Measurements from ENCODE around the gene SPRR2D.
"Not testable (repeated sequence)": the region's sequence is repeated elsewhere in the genome, so short reads cannot be mapped to it uniquely, and the experiment has no call there.

SPRR2D gene

DNA sequence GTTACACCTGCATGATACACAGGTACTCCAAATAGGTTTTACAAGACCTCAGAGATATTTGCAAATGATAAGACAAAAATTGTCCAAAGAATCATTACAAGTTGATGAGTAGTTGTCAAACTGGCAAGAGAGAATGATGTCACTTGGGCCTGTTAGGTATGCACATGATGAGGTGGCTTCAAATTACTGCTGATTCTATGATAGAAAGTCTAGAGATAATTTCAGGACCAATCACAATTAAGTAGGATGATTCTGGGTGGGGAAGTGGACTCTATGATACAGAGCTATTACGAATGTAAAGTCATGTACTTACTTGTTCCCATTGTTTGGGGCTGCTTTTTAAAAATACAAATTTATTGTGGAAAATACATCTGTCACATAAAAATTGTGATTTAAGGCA, 15.1 kb downstream of the SPRR2D start:
- Histone ChIP-seq H2BK12ac (ENCODE audit: low read length) (no peak overlapping the region), H3K4me3 (ENCODE audit: low read length in 2 of 2) (no peak overlapping the region), H2AFZ (ENCODE audit: low read length) (no peak overlapping the region), H3K9me3 (replicated peaks in 1 of 2; ENCODE audit: control insufficient read depth in 2 of 2, insufficient read depth in 1 of 2, low read depth in 1 of 2, low read length in 2 of 2) (no peaks in the 10 kb centered on the region), H3K79me1 (ENCODE audit: low read depth, low read length) (no peaks in the 10 kb centered on the region), H3K4me2 (ENCODE audit: insufficient read depth, low read length, poor library complexity, severe bottlenecking) (no peak overlapping the region), H3K36me3 (replicated peaks in 1 of 2; ENCODE audit: control insufficient read depth in 2 of 2, insufficient read depth in 2 of 2, low read length in 2 of 2) (no peaks in the 10 kb centered on the region), H3K18ac (ENCODE audit: low read length) (no peak overlapping the region), H3K4ac (ENCODE audit: low read length) (no peak overlapping the region), H3K27ac (replicated peaks; ENCODE audit: low read length) (no peak overlapping the region), H4K91ac (ENCODE audit: low read depth, low read length, poor library complexity) (no peak overlapping the region), H3K4me1 (ENCODE audit: control insufficient read depth in 2 of 2, insufficient read depth in 1 of 2, low read depth in 1 of 2, low read length in 2 of 2) (no peaks in the 10 kb centered on the region), H3K23ac (ENCODE audit: low read depth, low read length, poor library complexity) (no peak overlapping the region), H2BK120ac (ENCODE audit: low read depth, low read length) (no peak overlapping the region), H2AK5ac (ENCODE audit: low read depth, low read length) (no peak overlapping the region), H2BK15ac (ENCODE audit: low read length) (no peak overlapping the region), H3K14ac (ENCODE audit: low read length) (no peak overlapping the region), H3K9ac (ENCODE audit: low read depth, low read length, poor library complexity) (no peak overlapping the region), H4K8ac (ENCODE audit: low read depth, low read length) (no peak overlapping the region), H2BK5ac (ENCODE audit: low read length) (no peak overlapping the region), H3K27me3 (ENCODE audit: control insufficient read depth in 3 of 3, insufficient read depth in 3 of 3, low read depth in 1 of 3, low read length in 3 of 3) (no peaks in the 10 kb centered on the region)
- DNase-seq (ENCODE audit: low spot score), result no peak
- no CpG with 5 or more reads among the region's 1 CpG for WGBS, 2 donors (ENCODE audit: extremely low coverage in 2 of 2, insufficient read length in 2 of 2, insufficient replicate concordance in 1 of 2)

- H3K9ac ChIP-seq (ENCODE audit: low read depth, low read length, poor library complexity), result no peak overlapping the region
- H3K27ac ChIP-seq (replicated peaks; ENCODE audit: low read length), result no peak overlapping the region
- no peaks in the 10 kb centered on the region for H3K4me1 ChIP-seq (ENCODE audit: control insufficient read depth in 2 of 2, insufficient read depth in 1 of 2, low read depth in 1 of 2, low read length in 2 of 2)
- no peak overlapping the region for H2BK15ac ChIP-seq (ENCODE audit: low read length)
- H2AFZ ChIP-seq (ENCODE audit: low read length), result no peak overlapping the region
- DNase-seq (ENCODE audit: low spot score), result no peak
- H3K4ac ChIP-seq (ENCODE audit: low read length), result no peak overlapping the region
- H3K23ac ChIP-seq (ENCODE audit: low read depth, low read length, poor library complexity), result no peak overlapping the region
- no peak overlapping the region for H3K14ac ChIP-seq (ENCODE audit: low read length)
- H2BK12ac ChIP-seq (ENCODE audit: low read length), result no peak overlapping the region
- H3K9me3 ChIP-seq (replicated peaks in 1 of 2; ENCODE audit: control insufficient read depth in 2 of 2, insufficient read depth in 1 of 2, low read depth in 1 of 2, low read length in 2 of 2), result no peaks in the 10 kb centered on the region
- no peak overlapping the region for H4K91ac ChIP-seq (ENCODE audit: low read depth, low read length, poor library complexity)
- H3K79me1 ChIP-seq (ENCODE audit: low read depth, low read length), result no peaks in the 10 kb centered on the region
- no peaks in the 10 kb centered on the region for H3K36me3 ChIP-seq (replicated peaks in 1 of 2; ENCODE audit: control insufficient read depth in 2 of 2, insufficient read depth in 2 of 2, low read length in 2 of 2)
- no peaks in the 10 kb centered on the region for H3K27me3 ChIP-seq (ENCODE audit: control insufficient read depth in 3 of 3, insufficient read depth in 3 of 3, low read depth in 1 of 3, low read length in 3 of 3)
- H3K18ac ChIP-seq (ENCODE audit: low read length), result no peak overlapping the region
- no peak overlapping the region for H2BK120ac ChIP-seq (ENCODE audit: low read depth, low read length)
- H3K4me3 ChIP-seq (ENCODE audit: low read length in 2 of 2), result no peak overlapping the region
- no peak overlapping the region for H2BK5ac ChIP-seq (ENCODE audit: low read length)
- no peak overlapping the region for H4K8ac ChIP-seq (ENCODE audit: low read depth, low read length)
- no peak overlapping the region for H2AK5ac ChIP-seq (ENCODE audit: low read depth, low read length)
- H3K4me2 ChIP-seq (ENCODE audit: insufficient read depth, low read length, poor library complexity, severe bottlenecking), result no peak overlapping the region
- no CpG with 5 or more reads among the region's 1 CpG for WGBS, 2 donors (ENCODE audit: extremely low coverage in 2 of 2, insufficient read length in 2 of 2, insufficient replicate concordance in 1 of 2)
Observed at GRCh38 chr1:153024413-153024812, 16.5 kb downstream of the SPRR2D start.

DNA sequence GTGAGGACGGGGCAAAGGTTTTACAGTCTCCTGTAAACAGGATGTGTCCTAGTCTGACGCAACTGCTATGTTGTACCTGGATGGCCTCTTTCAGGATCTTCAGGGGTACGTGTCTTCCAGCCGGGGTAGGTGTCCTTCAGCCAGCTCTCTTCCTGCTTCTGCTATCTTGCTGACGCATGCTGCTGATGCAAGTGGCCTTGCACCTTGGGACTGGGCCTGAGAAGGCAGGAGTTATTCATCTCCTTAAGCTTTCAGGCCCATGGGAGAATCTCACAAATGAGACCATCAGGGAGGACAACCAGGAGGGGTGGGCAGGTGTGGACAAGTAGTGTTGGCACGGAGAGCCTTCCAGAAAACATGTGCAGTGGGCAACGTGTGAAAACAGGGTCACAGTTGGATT, 17.8 kb downstream of the SPRR2D start:
- Histone ChIP-seq H3K4ac (ENCODE audit: low read length) (no peak overlapping the region), H2AK5ac (ENCODE audit: low read depth, low read length) (no peak overlapping the region), H2BK12ac (ENCODE audit: low read length) (no peak overlapping the region), H3K23ac (ENCODE audit: low read depth, low read length, poor library complexity) (no peak overlapping the region), H3K14ac (ENCODE audit: low read length) (no peak overlapping the region), H2BK120ac (ENCODE audit: low read depth, low read length) (no peak overlapping the region), H3K9me3 (replicated peaks in 1 of 2; ENCODE audit: control insufficient read depth in 2 of 2, insufficient read depth in 1 of 2, low read depth in 1 of 2, low read length in 2 of 2) (no peaks in the 10 kb centered on the region), H2BK15ac (ENCODE audit: low read length) (no peak overlapping the region), H2AFZ (ENCODE audit: low read length) (no peak overlapping the region), H3K18ac (ENCODE audit: low read length) (no peak overlapping the region), H3K4me2 (ENCODE audit: insufficient read depth, low read length, poor library complexity, severe bottlenecking) (no peak overlapping the region), H3K27ac (replicated peaks; ENCODE audit: low read length) (no peak overlapping the region), H3K36me3 (replicated peaks in 1 of 2; ENCODE audit: control insufficient read depth in 2 of 2, insufficient read depth in 2 of 2, low read length in 2 of 2) (no peaks in the 10 kb centered on the region), H3K4me3 (ENCODE audit: low read length in 2 of 2) (no peak overlapping the region), H4K8ac (ENCODE audit: low read depth, low read length) (no peak overlapping the region), H3K4me1 (ENCODE audit: control insufficient read depth in 2 of 2, insufficient read depth in 1 of 2, low read depth in 1 of 2, low read length in 2 of 2) (no peaks in the 10 kb centered on the region), H2BK5ac (ENCODE audit: low read length) (no peak overlapping the region), H4K91ac (ENCODE audit: low read depth, low read length, poor library complexity) (no peak overlapping the region), H3K27me3 (ENCODE audit: control insufficient read depth in 3 of 3, insufficient read depth in 3 of 3, low read depth in 1 of 3, low read length in 3 of 3) (no peaks in the 10 kb centered on the region), H3K9ac (ENCODE audit: low read depth, low read length, poor library complexity) (no peak overlapping the region), H3K79me1 (ENCODE audit: low read depth, low read length) (no peaks in the 10 kb centered on the region)
- no CpG with 5 or more reads among the region's 7 CpGs for WGBS, 2 donors (ENCODE audit: extremely low coverage in 2 of 2, insufficient read length in 2 of 2, insufficient replicate concordance in 1 of 2)
- DNase-seq (ENCODE audit: low spot score), result no peak

- DNase-seq (ENCODE audit: low spot score); H2BK15ac ChIP-seq (ENCODE audit: low read length); H2AFZ ChIP-seq (ENCODE audit: low read length); H3K79me1 ChIP-seq (ENCODE audit: low read depth, low read length); H2AK5ac ChIP-seq (ENCODE audit: low read depth, low read length); H2BK5ac ChIP-seq (ENCODE audit: low read length); H3K9ac ChIP-seq (ENCODE audit: low read depth, low read length, poor library complexity); H3K27me3 ChIP-seq (ENCODE audit: control insufficient read depth in 3 of 3, insufficient read depth in 3 of 3, low read depth in 1 of 3, low read length in 3 of 3); H3K23ac ChIP-seq (ENCODE audit: low read depth, low read length, poor library complexity); H2BK12ac ChIP-seq (ENCODE audit: low read length); H3K4me2 ChIP-seq (ENCODE audit: insufficient read depth, low read length, poor library complexity, severe bottlenecking); H3K4me3 ChIP-seq (ENCODE audit: low read length in 2 of 2); H3K4ac ChIP-seq (ENCODE audit: low read length); H3K36me3 ChIP-seq (replicated peaks in 1 of 2; ENCODE audit: control insufficient read depth in 2 of 2, insufficient read depth in 2 of 2, low read length in 2 of 2); H4K91ac ChIP-seq (ENCODE audit: low read depth, low read length, poor library complexity); H3K27ac ChIP-seq (replicated peaks; ENCODE audit: low read length); H2BK120ac ChIP-seq (ENCODE audit: low read depth, low read length); H4K8ac ChIP-seq (ENCODE audit: low read depth, low read length); H3K4me1 ChIP-seq (ENCODE audit: control insufficient read depth in 2 of 2, insufficient read depth in 1 of 2, low read depth in 1 of 2, low read length in 2 of 2); H3K9me3 ChIP-seq (replicated peaks in 1 of 2; ENCODE audit: control insufficient read depth in 2 of 2, insufficient read depth in 1 of 2, low read depth in 1 of 2, low read length in 2 of 2); H3K18ac ChIP-seq (ENCODE audit: low read length); H3K14ac ChIP-seq (ENCODE audit: low read length): not testable (repeated sequence)
- no CpG with 5 or more reads among the region's 9 CpGs for WGBS, 2 donors (ENCODE audit: extremely low coverage in 2 of 2, insufficient read length in 2 of 2, insufficient replicate concordance in 1 of 2)
Observed at GRCh38 chr1:153022340-153022739, 18.6 kb downstream of the SPRR2D start.
